ENCODE data around the gene IFNAR1. TPM values are rescaled to one million over a fixed set of nuclear protein-coding genes. Genes with fewer than 3 reads are reported as not detected.
A peak's percentile ranks its signal among the peaks of the same experiment; 100 is the strongest.

IFNAR1 gene
- total and polyA plus RNA-seq, 2 of the 8 experiments (the other 6 are each of a cell fraction or from before 2014, with no cell fraction given): 3.1 to 17.1 TPM

- H4K91ac ChIP-seq (replicated peaks; ENCODE audit: insufficient read length, low read length): no peak overlapping the region
- no peak for TF ChIP-seq ATF2 (IDR thresholded peaks at IDR 0.05; ENCODE audit: low read length)
- no peak for TF ChIP-seq TAF1 (IDR thresholded peaks at IDR 0.05; ENCODE audit: low read depth, low read length)
- no peak for TF ChIP-seq ASH2L (IDR thresholded peaks at IDR 0.05; ENCODE audit: low read length)
- TF ChIP-seq RBBP5 (IDR thresholded peaks at IDR 0.05; ENCODE audit: borderline replicate concordance, low read depth, low read length): no peak
- TF ChIP-seq CREB1 (IDR thresholded peaks at IDR 0.05): no peak
- TF ChIP-seq NANOG (IDR thresholded peaks at IDR 0.05; ENCODE audit: insufficient read depth, low read depth, low read length, poor library complexity, severe bottlenecking): no peak
- TF ChIP-seq EZH2 (IDR thresholded peaks at IDR 0.05; ENCODE audit: low read depth, low read length, severe bottlenecking): no peak
- no peak for TF ChIP-seq CHD2 (IDR thresholded peaks at IDR 0.05; ENCODE audit: low read length)
- TF ChIP-seq SRF (IDR thresholded peaks at IDR 0.05; ENCODE audit: low read depth, low read length): no peak
- TF ChIP-seq KDM1A (IDR thresholded peaks at IDR 0.05; ENCODE audit: borderline replicate concordance, low read length): no peak
- no peak for TF ChIP-seq SUZ12 (IDR thresholded peaks at IDR 0.05; ENCODE audit: low read length)
These were observed 61.5 kb downstream of the IFNAR1 start for GRCh38 chr21:33386222-33386784.

More at GRCh38 chr21:33386222-33386784, 61.5 kb downstream of the IFNAR1 start:
- Histone ChIP-seq H2AFZ (ENCODE audit: low read length) (peak overlapping the region; percentile 79; the same call in 1 of the 2 replicates), H3K79me1 (ENCODE audit: low read depth, low read length) (no peaks in the 10 kb centered on the region), H4K8ac (ENCODE audit: extremely low read depth, insufficient read depth, low read length) (no peak overlapping the region), H4K20me1 (replicated peaks in 1 of 2; ENCODE audit: control insufficient read depth in 1 of 2, insufficient read depth in 2 of 2, low read length in 2 of 2) (no peaks in the 10 kb centered on the region), H3K4me2 (ENCODE audit: insufficient read depth in 1 of 2, low read depth in 2 of 2, low read length in 2 of 2) (no peak overlapping the region), H3K14ac (ENCODE audit: insufficient read length) (no peak overlapping the region), H3K23ac (ENCODE audit: insufficient read length) (no peak overlapping the region), H3K23me2 (ENCODE audit: low read depth, low read length) (no peaks in the 10 kb centered on the region), H3K4ac (replicated peaks; ENCODE audit: insufficient read length, low read depth, low read length) (no peak overlapping the region), H3K79me2 (ENCODE audit: control insufficient read depth in 1 of 2, insufficient read depth in 2 of 2, low read length in 2 of 2) (no peaks in the 10 kb centered on the region), H3K9ac (replicated peaks in 1 of 4; ENCODE audit: extremely low read depth in 1 of 4, low read depth in 3 of 4, low read length in 3 of 4) (no peak overlapping the region), H3K18ac (ENCODE audit: extremely low read depth, low read length) (no peak overlapping the region), H3K56ac (replicated peaks; ENCODE audit: insufficient read length, low read depth, low read length) (no peak overlapping the region), H2BK120ac (replicated peaks; ENCODE audit: low read depth, low read length) (no peak overlapping the region), H3K27me3 (replicated peaks in 1 of 4; ENCODE audit: control insufficient read depth in 3 of 4, extremely low read depth in 1 of 4, insufficient read depth in 3 of 4, low read length in 3 of 4) (no peaks in the 10 kb centered on the region; a peak in 1 of 7 replicates), H2BK5ac (ENCODE audit: low read depth, low read length) (no peak overlapping the region), H3K27ac (ENCODE audit: low read depth, low read length) (no peak overlapping the region), H3K4me3 (ENCODE audit: extremely low read depth in 1 of 4, insufficient read depth in 2 of 4, low read depth in 3 of 4, low read length in 4 of 4) (no peak overlapping the region), H3K4me1 (replicated peaks in 1 of 4; ENCODE audit: control insufficient read depth in 3 of 4, insufficient read depth in 4 of 4, low read length in 3 of 4) (peaks cover 0 to 5% (median 2%) of the 10 kb centered on the region in 4 experiments; a peak in 1 of 7 replicates), H2BK20ac (ENCODE audit: low read length) (no peak overlapping the region), H4K5ac (ENCODE audit: insufficient read length, low read depth, low read length) (no peak overlapping the region), H3K9me3 (ENCODE audit: insufficient read depth in 2 of 2, low read depth in 1 of 2, low read length in 1 of 2) (no peaks in the 10 kb centered on the region), H2BK12ac (ENCODE audit: low read depth, low read length) (no peak overlapping the region), H2BK15ac (ENCODE audit: low read length) (no peak overlapping the region), H3K36me3 (ENCODE audit: control insufficient read depth in 2 of 4, insufficient read depth in 4 of 4, low read length in 3 of 4) (no peaks in the 10 kb centered on the region), H2AK5ac (ENCODE audit: low read depth, low read length) (no peak overlapping the region)
- ChIA-PET POLR2A (ENCODE audit: partially characterized antibody) (interaction anchor here (2.0 kb wide), 1 partner anchor 25 kb away, joined by 9 read pairs; no protein-coding TSS in a partner anchor), CTCF (ENCODE audit: partially characterized antibody) (interaction anchor here (0.6 to 5.2 kb wide), 17 partner anchors 9 to 156 kb away, joined by 3 to 35 read pairs (median 4); no protein-coding TSS in a partner anchor)
- DNase-seq (ENCODE audit: low read depth in 1 of 2, low spot score in 2 of 2) (no peak), FAIRE-seq (no peak)
- 76% methylated on average over 6 of the region's 6 CpGs; no CpG with 5 or more reads in 1 of the 2 experiments for WGBS, 2 experiments (ENCODE audit: extremely low coverage in 1 of 2, insufficient coverage in 1 of 2, insufficient read length in 1 of 2, insufficient replicate concordance in 2 of 2, low coverage in 1 of 2, low lambda C conversion rate in 2 of 2, missing lambda C conversion rate in 1 of 2)
